Fibroblast of skin of right biceps (primary cell): ENCODE measurements around the gene NGF.
A peak's percentile ranks its signal among the peaks of the same experiment; 100 is the strongest.
"Not testable (repeated sequence)": the region's sequence is repeated elsewhere in the genome, so short reads cannot be mapped to it uniquely, and the experiment has no call there.

Experiments used
- DNase-seq: peaks from one replicate; pipeline ENCODE4 v3.0.0-alpha.2; 2013

Gene NGF

DNA sequence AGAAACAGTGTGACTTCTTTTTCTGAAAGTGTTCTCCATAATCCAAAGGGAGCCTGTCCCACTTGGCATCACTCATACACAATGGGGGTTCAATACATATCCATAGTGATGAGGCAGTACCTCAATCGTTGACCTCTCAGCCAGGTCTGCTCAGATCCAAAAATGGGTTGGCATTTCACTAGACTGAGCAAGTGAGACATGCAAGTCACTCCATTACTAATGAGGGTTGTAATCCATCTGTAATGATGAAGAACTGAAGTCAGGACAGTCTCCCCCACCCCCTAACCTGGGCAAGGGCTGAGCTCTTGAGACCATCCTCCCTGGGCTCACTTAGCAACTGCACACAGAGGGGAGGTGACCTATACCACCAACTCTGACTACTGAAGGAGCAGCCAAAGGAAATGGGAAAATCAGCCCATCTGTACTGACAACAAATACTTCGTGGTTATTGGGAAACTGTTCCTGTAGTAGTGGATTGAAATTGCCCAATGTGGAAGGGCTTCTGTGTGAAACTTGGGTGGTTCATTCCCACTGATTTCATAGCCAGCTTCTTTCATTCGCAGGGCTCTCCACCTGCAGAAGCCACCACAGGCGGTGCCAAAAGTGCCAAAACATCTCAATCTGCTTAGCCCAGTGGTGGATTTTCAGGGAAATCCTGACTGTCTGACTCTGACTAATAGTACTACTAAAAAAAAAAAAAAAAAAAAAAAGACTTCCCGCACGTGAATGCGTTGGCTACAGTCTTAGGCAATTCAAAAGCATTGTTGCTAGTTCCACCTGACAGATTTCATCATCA lies 5.0 kb downstream of the NGF start:
- DNase-seq = peak; percentile 85

DNA sequence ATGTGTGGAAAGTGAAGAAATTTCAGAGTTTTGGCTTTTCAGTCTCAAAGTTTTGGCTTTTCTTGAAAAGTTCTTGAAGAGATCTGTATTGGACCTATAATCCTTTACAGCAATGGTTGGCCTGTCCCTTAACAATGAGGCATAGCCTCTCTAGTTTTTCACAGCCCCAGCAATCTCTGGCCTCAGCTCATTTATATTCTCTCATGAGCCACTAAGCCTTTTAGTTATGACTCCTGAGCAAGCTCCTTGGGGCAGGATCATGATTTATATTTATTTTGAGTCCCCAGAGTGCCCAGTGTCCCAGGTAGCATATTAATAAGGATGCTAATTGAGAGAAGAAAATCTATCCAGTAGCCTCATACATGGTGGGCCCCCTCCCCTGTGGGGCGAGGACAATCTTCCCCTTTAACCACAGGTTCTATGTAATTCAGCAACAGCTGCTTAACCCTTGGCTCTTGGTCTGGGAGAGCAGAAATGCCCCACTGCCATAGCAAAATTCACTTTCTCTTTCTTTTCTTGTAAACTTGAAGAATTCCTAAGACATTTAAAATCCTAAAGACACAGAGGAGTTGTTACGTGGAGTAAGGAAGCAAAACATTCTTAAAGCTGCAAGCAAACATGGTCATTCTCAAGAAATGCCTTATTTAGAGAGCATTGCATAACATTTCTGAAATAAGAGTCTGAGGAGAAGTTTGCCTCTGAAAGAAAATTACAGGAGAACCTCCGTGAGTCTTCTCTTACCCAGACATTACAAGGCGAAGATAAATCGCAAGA lies 6.3 kb downstream of the NGF start:
- peak; percentile 69 for DNase-seq

DNA sequence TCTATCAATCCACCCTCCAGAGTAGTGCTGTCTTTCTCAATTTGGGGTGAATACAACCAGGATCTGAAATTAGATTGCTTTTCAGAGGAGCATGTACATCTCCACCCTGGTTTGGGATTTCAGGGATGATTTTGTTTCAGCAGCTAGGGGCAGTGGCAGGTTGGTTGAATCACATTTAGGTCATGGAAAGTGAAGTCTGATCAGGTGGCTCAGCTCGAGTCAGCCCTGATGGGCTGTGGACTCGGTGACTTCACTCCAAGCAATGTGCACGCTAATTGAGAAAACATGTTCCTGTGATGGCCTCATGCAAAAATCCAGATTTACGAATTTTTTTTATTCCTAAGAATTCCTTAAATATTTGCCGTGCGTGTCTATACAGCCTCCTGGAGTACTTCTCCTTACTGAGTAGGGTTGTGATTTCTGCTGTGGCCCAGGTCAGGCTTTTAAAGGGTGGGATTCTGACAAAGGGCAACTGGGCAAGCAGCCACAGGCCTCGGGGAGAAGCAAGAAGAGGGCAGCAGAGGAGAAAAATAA lies 7.5 kb downstream of the NGF start:
- DNase-seq = peak; percentile 98

DNA sequence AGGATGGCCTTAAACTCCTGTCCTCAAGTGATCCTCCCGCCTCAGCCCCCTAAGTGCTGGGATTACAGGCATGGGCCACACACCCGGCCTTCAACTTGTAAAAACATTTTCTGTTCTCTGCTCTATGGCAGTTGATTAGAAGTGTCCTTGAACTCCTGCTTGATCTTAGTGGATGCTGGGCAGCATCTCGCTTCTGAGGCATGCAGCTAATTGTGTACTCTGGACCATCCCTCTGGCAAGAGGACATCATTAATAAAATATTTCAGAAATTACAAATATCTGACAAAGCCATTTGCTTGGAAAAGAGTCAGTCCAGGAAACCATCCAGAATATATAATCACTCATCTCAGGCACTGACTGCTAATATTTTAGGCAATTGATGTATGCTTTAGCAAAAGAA lies 8.1 kb downstream of the NGF start:
- DNase-seq = peak; percentile 79

DNA sequence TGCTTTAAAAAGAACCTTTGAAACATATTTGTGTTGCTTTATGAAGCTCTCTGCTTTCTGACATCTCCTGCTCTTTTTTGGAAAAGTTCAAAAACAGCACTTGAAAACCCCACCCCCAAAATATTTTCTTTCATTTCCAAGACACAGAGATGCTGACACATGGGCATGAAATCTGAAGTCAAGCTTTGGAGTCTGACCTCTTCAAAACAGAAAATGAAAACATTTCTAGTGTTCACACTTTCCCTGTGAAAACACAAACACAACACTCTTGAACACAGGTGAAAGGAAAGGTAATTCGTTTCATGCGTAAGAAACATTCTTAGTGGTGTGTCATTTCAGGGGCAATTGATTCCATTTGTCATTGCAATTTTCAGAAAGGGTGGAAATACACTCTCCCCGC lies 10.8 kb downstream of the NGF start:
- DNase-seq = peak; percentile 48

DNA sequence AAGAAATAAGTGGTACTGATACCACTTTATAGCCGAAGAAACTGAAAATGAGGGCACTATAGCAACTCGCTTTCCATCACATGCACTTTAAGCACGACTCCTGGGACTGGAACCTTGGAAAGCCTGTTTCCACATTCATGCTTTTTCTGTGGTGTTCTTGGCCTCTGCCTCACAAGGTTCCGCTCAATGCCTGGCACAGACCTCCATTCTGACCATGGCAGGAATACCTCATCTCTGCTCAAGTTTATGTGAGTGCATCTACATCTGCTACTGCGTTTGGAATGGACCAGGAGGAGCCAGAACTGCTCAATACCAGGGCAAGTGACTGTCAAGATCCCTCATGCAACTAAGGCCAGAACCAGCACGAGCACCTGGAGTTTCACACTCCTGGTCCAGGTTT lies 11.6 kb downstream of the NGF start:
- DNase-seq = no peak

DNA sequence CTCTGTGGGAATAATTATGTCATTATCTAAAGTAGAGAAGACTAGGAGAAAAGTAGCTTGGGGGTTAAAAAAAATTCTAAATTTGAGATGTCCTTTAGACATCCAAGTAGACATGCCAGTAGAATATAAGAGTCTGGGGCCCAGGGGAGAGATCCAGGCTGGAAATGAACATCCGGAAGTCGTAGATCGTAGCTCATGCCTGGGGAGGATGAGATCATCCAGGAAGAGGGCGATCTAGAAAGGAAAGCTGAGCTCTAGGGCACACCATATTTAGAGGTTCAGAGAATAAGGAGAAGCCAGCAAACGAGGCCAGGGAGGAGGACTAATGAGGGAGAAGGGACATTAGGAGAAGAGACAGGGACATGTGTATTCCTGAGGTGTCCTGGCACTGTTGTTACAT lies 12.2 kb downstream of the NGF start:
- peak; percentile 70 for DNase-seq

DNA sequence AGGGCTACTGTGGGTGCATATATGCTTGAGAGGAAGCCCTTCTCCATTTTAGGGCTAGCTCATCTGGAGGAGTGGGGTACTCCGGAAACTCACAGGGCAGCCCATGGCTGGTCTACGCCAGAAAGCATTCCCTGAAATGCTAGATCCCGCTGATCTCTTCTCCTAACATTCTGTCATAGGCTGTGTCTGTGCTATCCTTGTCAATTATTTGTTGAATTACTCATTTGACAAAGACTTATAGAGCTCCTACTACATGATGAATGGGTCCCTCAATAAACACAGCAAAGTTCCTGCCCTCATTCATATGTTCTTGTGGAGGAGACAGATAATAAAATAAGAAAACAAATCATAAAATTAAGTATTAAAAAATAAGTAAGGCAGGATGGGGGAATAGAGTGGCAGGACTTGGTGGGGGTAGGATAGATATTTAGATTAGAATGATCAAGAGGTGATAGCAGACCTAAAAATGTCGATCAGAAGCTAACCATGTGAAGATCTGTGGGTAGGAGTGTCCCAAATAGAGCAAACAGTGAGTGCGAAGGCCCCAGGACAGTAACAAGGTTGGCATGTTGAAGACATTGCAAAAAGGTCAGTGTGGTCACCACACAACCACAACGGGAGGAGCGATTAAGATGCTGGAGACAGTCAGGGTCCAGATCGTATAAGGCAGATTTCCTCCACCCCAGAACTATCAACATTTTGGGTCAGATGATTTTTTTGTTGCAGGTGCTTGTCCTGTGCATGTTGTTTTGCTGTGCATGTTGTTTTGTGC lies 13.2 kb downstream of the NGF start:
- no peak for DNase-seq

DNA sequence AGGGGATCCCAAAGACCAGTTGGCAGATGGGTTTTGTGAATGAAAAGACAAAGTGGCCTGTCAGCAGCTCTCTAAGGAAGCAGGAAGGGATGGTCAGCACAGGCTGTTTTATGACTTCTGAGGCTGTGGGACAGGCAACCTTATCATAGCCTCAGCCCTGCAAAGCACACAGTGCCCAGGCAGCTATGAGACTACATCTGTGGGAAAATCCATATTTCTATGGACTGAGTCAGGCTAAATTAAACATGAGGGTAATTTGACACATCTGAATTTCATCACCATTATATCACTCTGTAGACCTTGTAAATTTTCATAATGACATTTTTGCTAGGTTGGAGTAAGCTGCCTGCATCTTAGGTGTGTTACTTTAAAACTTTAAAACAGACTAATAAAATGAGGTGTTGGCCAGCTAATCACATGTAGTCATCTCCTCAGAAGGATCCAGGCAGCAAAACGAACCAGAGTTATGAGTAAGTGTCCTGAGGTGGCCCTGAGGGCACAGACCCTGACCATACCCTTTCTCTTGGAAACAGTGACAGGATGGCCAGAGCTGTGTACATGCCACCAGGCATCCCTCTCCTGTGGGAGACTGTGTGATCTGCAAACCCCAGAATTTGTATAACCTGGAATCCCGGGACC lies 14.6 kb downstream of the NGF start:
- peak; percentile 77 for DNase-seq

DNA sequence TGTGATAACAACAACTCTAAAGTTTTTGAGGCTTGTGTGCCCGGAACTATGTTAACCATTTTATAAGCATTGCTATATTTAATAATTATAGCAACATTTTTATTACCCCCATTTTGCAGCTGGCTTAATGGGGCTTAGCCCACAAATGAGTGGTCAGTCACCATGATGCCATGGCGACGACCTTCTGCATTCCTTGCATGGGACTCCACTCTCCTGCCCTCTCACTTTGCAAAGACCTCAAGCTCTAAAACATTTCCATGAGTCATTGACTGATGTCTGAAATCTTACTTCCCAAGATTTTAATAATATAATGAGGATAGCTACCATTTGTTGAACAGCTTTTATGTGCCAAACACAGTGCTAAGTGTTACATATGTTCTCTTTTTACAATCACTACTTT lies 15.4 kb downstream of the NGF start:
- peak; percentile 47 for DNase-seq

DNA sequence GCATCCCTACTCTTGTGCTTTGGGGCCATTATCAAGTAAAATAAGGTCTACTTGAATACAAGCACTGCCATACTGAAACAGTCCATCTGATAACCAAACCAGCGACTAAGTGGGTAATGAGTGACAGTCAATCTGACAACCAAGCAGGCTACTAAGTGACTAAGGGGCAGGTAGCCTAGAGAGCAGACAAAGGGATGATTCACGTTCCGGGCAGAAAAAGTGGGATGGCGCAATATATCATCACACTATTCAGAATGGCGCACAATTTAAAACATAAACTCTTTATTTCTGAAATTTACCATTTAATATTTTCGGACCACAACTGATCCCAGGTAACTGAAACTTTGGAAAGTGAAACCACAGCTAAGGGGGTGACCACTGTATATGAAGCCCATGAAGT lies 17.7 kb downstream of the NGF start:
- DNase-seq = no peak

DNA sequence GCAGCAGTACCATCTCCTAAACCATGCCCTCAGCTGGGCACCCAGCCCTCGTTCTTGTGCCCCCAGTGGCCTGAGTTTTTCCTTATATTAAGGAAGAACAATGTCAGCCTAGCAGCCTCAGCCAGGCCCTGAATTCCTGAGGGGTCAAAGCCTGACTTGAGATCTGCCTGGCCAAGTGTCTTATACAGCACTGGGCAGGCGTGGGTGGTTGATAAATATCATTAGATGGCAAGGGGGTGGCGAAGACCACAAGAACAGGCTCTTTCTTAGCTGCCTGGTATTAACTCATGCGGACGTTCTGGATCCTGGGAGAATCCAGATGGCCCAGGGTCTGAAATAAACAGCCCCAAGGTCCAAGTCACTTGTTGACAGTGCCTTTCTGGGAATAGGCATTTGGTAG lies 18.3 kb downstream of the NGF start:
- DNase-seq = no peak

DNA sequence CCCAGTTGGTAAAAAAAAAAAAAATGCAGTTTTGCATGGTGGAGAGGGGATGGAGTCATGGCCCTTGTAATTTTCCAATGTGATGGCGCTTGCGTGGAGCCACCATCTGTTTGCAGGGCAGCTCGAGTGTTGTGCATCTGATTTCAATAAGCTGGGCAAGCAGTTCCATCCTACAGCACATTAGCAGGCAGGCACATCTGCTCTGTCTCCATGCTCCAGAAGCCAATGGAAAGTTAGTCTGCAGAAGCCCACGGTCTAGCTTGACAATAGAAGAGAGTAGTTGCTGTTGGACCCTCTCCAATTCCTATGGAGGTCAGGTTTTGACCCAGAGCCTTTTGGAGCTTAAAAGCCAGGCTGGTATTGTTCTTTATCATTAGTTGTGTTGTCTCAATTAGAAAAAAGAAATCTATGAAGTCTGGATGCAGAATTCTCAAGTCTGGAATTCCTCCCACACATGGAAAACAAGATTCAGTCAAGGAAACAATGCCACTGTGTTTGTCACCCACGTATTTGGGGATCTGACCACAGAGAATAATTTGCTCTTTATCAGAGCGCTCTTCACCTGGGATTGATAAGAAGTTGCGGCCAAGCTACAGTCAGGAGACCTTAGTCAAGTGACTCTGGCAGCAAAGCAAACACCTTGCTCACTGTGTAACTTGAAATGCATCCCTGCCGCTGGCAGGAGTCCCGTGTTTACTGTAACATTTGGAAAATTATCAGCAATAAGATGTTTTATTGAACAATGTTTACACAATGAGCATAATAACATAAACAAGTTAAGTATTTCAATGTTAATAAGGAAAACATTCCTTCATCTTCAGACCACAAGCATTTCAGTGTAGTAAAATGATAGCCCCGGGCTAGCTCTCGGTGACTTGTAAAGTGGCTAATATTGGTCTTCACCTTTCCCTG lies 20.7 kb downstream of the NGF start:
- no peak for DNase-seq

DNA sequence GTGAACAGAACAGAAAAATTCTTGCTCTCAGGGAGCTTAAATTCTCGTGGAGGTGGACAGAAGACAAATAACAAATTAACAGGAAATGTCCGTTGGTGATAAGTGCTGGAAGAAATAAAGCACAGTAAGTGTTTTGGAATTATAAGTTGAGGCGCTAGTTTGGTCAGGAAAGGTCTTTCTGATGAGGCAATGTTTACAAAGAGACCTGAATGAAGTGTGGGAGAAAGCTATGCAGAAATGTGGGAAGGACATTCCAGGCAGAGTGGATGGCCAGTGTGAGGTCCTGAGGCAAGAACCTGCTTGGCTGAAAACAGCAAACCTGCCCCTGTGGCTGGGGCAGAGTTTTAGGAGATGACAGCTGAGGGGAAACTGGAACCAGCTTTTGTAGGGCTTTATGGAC lies 23.3 kb downstream of the NGF start:
- peak; percentile 81 for DNase-seq

DNA sequence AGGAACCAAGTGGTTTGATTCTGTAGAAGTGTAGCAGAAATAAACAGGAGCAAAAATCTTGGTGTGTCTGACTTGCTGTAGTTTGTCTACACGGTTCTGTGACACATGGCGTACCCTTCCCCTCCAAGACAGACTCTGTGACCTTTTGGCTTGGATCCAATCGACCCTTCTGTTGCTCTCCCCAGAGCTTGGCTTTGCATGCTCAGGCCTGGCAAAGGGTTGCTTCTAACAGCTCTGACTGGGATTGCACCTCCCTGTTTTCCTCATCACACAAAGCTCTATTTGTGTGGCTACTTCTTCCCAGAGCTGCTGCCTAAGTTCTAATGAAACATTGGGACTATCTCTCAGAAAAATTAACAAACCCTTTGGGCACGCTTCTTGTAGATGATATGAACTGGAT lies 24.0 kb downstream of the NGF start:
- no peak for DNase-seq

DNA sequence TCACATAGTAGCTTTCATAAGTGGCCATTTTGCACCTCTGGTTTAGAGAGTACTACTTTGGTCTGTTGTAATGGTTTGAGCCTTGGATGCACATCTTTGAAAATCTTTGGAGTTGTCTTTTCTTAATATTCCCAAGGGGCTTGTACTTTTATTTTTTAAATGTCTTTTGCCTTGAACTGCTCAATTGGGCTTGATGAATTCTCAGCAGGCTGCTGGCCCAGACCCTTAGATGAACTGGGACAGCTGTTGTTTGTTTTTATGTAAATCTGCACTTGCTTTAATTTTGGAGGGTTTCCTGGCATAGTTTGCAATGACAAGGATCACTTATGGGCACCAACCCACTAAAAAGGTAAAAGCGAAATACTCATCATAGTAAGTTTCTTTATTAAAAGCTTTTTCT lies 24.9 kb downstream of the NGF start:
- no peak for DNase-seq

DNA sequence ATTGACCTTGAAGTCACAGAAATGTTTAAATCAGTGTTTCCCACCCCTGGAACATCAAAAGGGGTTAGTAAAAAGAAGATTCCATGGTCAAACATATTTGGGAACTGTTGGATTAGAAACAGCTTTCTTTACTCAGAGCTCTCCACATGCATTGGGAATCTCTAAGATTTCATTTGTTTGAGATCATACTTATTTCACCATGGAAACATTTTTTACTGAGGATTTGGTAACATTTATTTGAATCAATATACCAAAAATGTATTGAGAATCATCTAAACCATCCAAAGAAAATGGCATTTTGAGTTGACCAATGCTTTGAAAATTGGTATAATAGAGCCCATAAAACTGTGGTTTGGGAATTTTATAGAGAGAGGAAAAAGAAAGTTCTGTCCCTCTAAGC lies 25.3 kb downstream of the NGF start:
- DNase-seq = no peak

DNA sequence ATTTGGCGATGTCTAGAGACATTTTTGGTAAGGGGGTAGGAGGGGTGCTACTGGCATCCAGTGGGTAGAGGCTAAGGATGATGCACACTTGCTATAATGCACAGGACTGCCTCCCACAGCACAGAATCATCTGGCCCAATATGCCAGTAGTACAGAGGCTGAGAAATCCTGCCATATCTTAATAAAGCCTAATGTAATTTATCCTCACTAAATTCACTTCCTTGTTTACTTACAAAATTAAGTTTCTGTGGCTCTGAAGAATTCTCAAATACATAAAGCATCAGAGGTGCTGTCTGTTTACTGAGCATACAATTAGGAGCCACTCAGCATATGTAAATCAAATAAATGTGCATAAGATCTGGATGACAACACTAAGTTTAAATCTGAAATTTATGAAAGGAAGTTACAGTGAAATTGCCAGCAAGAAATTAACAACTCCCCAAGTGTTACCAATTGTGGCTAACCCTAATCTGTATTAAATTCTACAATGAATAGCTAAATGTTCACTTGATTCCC lies 26.5 kb downstream of the NGF start:
- DNase-seq = no peak

DNA sequence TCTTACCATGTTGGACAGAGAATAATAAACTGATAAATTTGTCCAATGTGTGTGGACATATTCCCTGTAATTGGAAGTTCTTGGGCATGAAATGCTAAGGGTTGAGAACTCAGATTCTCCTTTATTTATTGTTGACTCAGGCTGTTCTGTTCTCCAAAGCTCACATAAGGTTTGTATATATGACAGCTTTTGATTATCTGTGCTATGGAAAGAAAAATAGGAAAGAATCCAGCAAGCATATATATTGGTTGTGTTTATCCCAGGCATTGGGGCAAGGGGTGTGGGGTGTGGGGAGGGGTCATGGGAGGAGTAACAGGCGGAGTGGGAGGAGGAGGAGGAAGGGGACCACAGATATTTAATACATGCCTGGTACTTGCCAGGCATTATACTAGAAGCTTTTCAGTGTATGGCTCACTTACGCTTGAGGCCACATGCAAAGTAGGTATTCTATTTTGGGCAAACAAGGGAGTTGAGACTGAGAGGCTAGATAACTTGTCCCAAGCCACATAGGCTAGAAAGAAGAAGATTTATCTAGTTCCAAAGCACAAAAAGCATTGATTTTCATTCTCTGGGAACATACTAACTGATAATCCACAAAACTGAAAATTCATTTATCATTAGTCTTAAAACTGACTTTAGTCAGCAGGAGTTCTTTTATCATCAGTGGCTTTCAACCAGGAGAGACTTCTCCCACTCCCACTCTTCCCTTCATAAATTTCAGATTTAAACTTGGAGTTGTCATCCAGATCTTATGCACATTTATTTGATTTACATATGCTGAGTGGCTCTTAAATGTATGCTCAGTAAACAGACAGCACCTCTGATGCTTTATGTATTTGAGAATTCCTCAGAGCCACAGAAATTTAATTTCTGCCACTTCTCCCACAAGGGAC lies 27.2 kb downstream of the NGF start:
- no peak for DNase-seq

DNA sequence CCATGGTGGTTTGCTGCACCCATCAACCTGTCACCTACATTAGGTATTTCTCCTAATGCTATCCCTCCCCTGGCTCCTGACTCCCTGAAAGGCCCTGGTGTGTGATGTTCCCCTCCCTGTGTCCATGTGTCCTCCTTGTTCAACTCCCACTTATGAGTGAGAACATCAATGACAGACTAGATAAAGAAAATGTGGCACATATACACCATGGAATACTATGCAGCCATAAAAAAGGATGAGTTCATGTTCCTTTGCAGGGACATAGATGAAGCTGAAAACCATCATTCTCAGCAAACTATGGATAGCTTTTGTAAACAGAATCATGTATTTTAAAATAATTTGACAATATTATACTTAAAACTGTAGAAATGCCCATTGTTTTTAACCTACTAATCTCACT lies 28.5 kb downstream of the NGF start:
- DNase-seq = not testable (repeated sequence)

DNA sequence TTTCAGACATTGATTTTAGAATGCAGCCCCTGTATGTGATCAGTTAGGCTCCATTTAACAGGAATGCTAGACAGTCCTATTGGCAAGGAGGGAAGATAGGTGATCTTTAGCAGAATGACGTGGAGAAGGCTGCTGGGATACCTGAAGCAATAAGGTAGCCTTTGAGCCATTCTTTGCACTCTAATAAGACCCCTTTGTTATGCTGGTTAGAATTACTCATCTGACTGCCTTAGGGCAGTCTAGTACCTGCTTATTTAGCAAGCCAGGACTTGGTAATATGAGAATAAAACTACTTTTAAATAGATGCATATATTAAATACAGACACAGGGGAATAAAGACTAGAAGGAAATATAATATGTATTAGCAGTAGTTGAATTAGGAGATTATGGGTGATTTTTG lies 29.1 kb downstream of the NGF start:
- DNase-seq = no peak
